H1 (cell line): ENCODE results near the gene DISP3. TPM values are rescaled to one million over a fixed set of nuclear protein-coding genes. Genes with fewer than 3 reads are reported as not detected.

Experiments
- CTCF ChIA-PET: fragments of 300-600 bp; sonication (Branson Sonifier 250); formaldehyde crosslinking; loops from one replicate; lab custom pipeline; 2021; ENCODE audit not compliant: partially characterized antibody; lab: Charles Lee
- POLR2A ChIA-PET: fragments of 300-600 bp; sonication (Branson Sonifier 250); formaldehyde crosslinking; loops from one replicate; lab custom pipeline; 2021; ENCODE audit warnings: inconsistent platforms; ENCODE audit not compliant: partially characterized antibody; lab: Charles Lee
- DNase-seq, 2 experiments: peaks; one replicate each; pipeline versions ENCODE4 v3.0.0 to v3.0.0-alpha.2; 2010 to 2022; ENCODE audit warnings: low spot score in 2 of 2, low read depth in 1 of 2, mixed read lengths in 1 of 2
- FAIRE-seq: peaks from 2 replicates; lab custom pipeline; 2011; peaks lifted over from hg19 to GRCh38; lab: Jason Lieb, UNC
- H2AFZ ChIP-seq: 2 replicates; pipeline ENCODE4 v1.8.1; 2012; ENCODE audit warnings: low read length, inconsistent platforms
- H2AK5ac ChIP-seq: 2 replicates; pipeline ENCODE4 v1.6.1; 2013; ENCODE audit warnings: low read depth, low read length
- H2BK120ac ChIP-seq: replicated peaks from 2 replicates; pipeline ENCODE3; 2013; ENCODE audit warnings: low read depth, low read length, inconsistent platforms
- H2BK12ac ChIP-seq: 2 replicates; pipeline ENCODE4 v1.6.1; 2013; ENCODE audit warnings: low read depth, low read length
- H2BK15ac ChIP-seq: 2 replicates; pipeline ENCODE4 v1.6.1; 2013; ENCODE audit warnings: low read length
- H2BK20ac ChIP-seq: 2 replicates; pipeline ENCODE4 v1.6.1; 2013; ENCODE audit warnings: low read length
- H2BK5ac ChIP-seq: 2 replicates; pipeline ENCODE4 v1.6.1; 2013; ENCODE audit warnings: low read depth, low read length
- H3K14ac ChIP-seq: 2 replicates; pipeline ENCODE4 v1.6.1; 2013; ENCODE audit warnings: inconsistent platforms; ENCODE audit not compliant: insufficient read length
- H3K18ac ChIP-seq: 2 replicates; pipeline ENCODE4 v1.6.1; 2013; ENCODE audit warnings: low read length; ENCODE audit errors: extremely low read depth
- H3K23ac ChIP-seq: 2 replicates; pipeline ENCODE4 v1.6.1; 2013; ENCODE audit warnings: inconsistent platforms; ENCODE audit not compliant: insufficient read length
- H3K23me2 ChIP-seq: 2 replicates; pipeline ENCODE4 v1.6.1; 2013; ENCODE audit warnings: low read depth, low read length
- H3K27ac ChIP-seq: 2 replicates; pipeline ENCODE4 v1.6.1; 2011; ENCODE audit warnings: low read depth, low read length, inconsistent platforms
- H3K27me3 ChIP-seq, 4 experiments: replicated peaks in 1 of 4; 1 replicate in 1 of 4; 2 replicates in 3 of 4; pipeline versions ENCODE4 v1.6.1 to v1.8.1; 2011 to 2013; ENCODE audit warnings: low read length in 3 of 4, mild to moderate bottlenecking in 3 of 4, inconsistent platforms in 2 of 4, mixed read lengths in 2 of 4, moderate library complexity in 1 of 4; ENCODE audit not compliant: control insufficient read depth in 3 of 4, insufficient read depth in 3 of 4; ENCODE audit errors: extremely low read depth in 1 of 4
- H3K36me3 ChIP-seq, 4 experiments: 2 replicates each; pipeline versions ENCODE4 v1.6.1 to v1.8.1; 2011 to 2013; ENCODE audit warnings: mild to moderate bottlenecking in 4 of 4, low read length in 3 of 4, moderate library complexity in 2 of 4, control low read depth in 1 of 4, inconsistent platforms in 1 of 4; ENCODE audit not compliant: insufficient read depth in 4 of 4, control insufficient read depth in 2 of 4
- H3K4ac ChIP-seq: replicated peaks from 2 replicates; pipeline ENCODE3; 2013; ENCODE audit warnings: low read length, low read depth, mixed read lengths, inconsistent platforms; ENCODE audit not compliant: insufficient read length
- H3K4me1 ChIP-seq, 4 experiments: replicated peaks in 1 of 4; 1 replicate in 1 of 4; 2 replicates in 3 of 4; pipeline versions ENCODE4 v1.6.1 to v1.8.1; 2011 to 2013; ENCODE audit warnings: low read length in 3 of 4, inconsistent platforms in 2 of 4, mixed read lengths in 1 of 4; ENCODE audit not compliant: insufficient read depth in 4 of 4, control insufficient read depth in 3 of 4
- H3K4me2 ChIP-seq, 2 experiments: 2 replicates each; pipeline versions ENCODE4 v1.6.1 to v1.8.1; 2011 to 2013; ENCODE audit warnings: low read depth in 2 of 2, low read length in 2 of 2, control low read depth in 1 of 2, inconsistent platforms in 1 of 2, mild to moderate bottlenecking in 1 of 2; ENCODE audit not compliant: insufficient read depth in 1 of 2
- H3K4me3 ChIP-seq, 4 experiments: fragments of 200-600, 300-600 bp in 1 of 4; sonication (generic), shearing (Covaris generic), sonication (Bioruptor Twin) in 1 of 4; 2 replicates each; pipeline versions ENCODE4 v1.5.1 to v1.8.1; 2011 to 2016; ENCODE audit warnings: low read length in 4 of 4, low read depth in 3 of 4, control low read depth in 2 of 4, inconsistent platforms in 2 of 4, mild to moderate bottlenecking in 2 of 4, mixed read lengths in 1 of 4, moderate library complexity in 1 of 4; ENCODE audit not compliant: insufficient read depth in 2 of 4; ENCODE audit errors: extremely low read depth in 1 of 4
- H3K56ac ChIP-seq: replicated peaks from 2 replicates; pipeline ENCODE3; 2013; ENCODE audit warnings: low read depth, mild to moderate bottlenecking, mixed read lengths, low read length, inconsistent platforms; ENCODE audit not compliant: insufficient read length
- H3K79me1 ChIP-seq: 2 replicates; pipeline ENCODE4 v1.6.1; 2013; ENCODE audit warnings: low read depth, low read length, control low read depth
- H3K79me2 ChIP-seq, 2 experiments: 2 replicates each; pipeline versions ENCODE4 v1.6.1 to v1.8.1; 2012 to 2013; ENCODE audit warnings: low read length in 2 of 2, mild to moderate bottlenecking in 2 of 2, inconsistent platforms in 1 of 2; ENCODE audit not compliant: insufficient read depth in 2 of 2, control insufficient read depth in 1 of 2
- H3K9ac ChIP-seq, 4 experiments: replicated peaks in 1 of 4; 1 replicate in 1 of 4; 2 replicates in 3 of 4; pipeline versions ENCODE4 v1.6.1 to v1.8.1; 2011 to 2013; ENCODE audit warnings: low read depth in 3 of 4, low read length in 3 of 4, control low read depth in 2 of 4, mild to moderate bottlenecking in 2 of 4, moderate library complexity in 2 of 4, inconsistent platforms in 1 of 4; ENCODE audit errors: extremely low read depth in 1 of 4
- H3K9me3 ChIP-seq, 2 experiments: 2 replicates each; pipeline versions ENCODE4 v1.6.1 to v1.8.1; 2012 to 2013; ENCODE audit warnings: mild to moderate bottlenecking in 2 of 2, moderate library complexity in 2 of 2, control low read depth in 1 of 2, inconsistent platforms in 1 of 2, low read depth in 1 of 2, low read length in 1 of 2, mixed read lengths in 1 of 2; ENCODE audit not compliant: insufficient read depth in 2 of 2
- H4K20me1 ChIP-seq, 2 experiments: replicated peaks in 1 of 2; 2 replicates each; pipeline versions ENCODE3 to v1.8.1; 2011 to 2013; ENCODE audit warnings: inconsistent platforms in 2 of 2, low read length in 2 of 2, mild to moderate bottlenecking in 1 of 2; ENCODE audit not compliant: insufficient read depth in 2 of 2, control insufficient read depth in 1 of 2
- H4K5ac ChIP-seq: 2 replicates; pipeline ENCODE4 v1.6.1; 2013; ENCODE audit warnings: low read length, low read depth, mixed read lengths, inconsistent platforms; ENCODE audit not compliant: insufficient read length
- H4K8ac ChIP-seq: 2 replicates; pipeline ENCODE4 v1.8.0; 2013; ENCODE audit warnings: mild to moderate bottlenecking, moderate library complexity, low read length, inconsistent platforms; ENCODE audit not compliant: insufficient read depth; ENCODE audit errors: extremely low read depth
- H4K91ac ChIP-seq: replicated peaks from 2 replicates; pipeline ENCODE3; 2013; ENCODE audit warnings: low read length, mixed read lengths, inconsistent platforms; ENCODE audit not compliant: insufficient read length
- CEBPB ChIP-seq: IDR thresholded peaks from 2 replicates; pipeline ENCODE4 v1.6.1; 2012; ENCODE audit warnings: low read depth, low read length
- HDAC2 ChIP-seq, 2 experiments: fragments of 300-600 bp in 1 of 2; sonication (generic) in 1 of 2; IDR thresholded peaks; 2 replicates each; pipeline ENCODE4 v1.6.1; 2011 to 2012; ENCODE audit warnings: low read depth in 2 of 2, low read length in 2 of 2, mild to moderate bottlenecking in 2 of 2, moderate library complexity in 2 of 2, borderline replicate concordance in 1 of 2, inconsistent platforms in 1 of 2
- KDM1A ChIP-seq: fragments of 200-600, 300-600 bp; sonication (generic); IDR thresholded peaks from 2 replicates; pipeline ENCODE4 v1.7.1; 2016; ENCODE audit warnings: mild to moderate bottlenecking, low read length, borderline replicate concordance
- SIRT6 ChIP-seq: IDR thresholded peaks from one replicate; pipeline ENCODE4 v1.7.1; 2012; ENCODE audit warnings: low read length, inconsistent platforms
- SP1 ChIP-seq: IDR thresholded peaks from 2 replicates; pipeline ENCODE4 v1.6.1; 2011; ENCODE audit warnings: low read depth, low read length
- SUZ12 ChIP-seq: fragments of 200-600 bp; sonication (generic); IDR thresholded peaks from 2 replicates; pipeline ENCODE4 v1.6.1; 2012; ENCODE audit warnings: mild to moderate bottlenecking, inconsistent platforms, low read length, moderate library complexity, mixed read lengths
- TCF12 ChIP-seq: IDR thresholded peaks from 2 replicates; pipeline ENCODE4 v1.6.1; 2011; ENCODE audit warnings: low read depth, mild to moderate bottlenecking, low read length
- WGBS, 2 experiments: shearing (Covaris generic) in 1 of 2; methylation state at CpG; one replicate each; pipeline versions ENCODE4 v1.1.6 to v1.1.7; 2013 to 2015; ENCODE audit warnings: low lambda C conversion rate in 2 of 2, mixed read lengths in 2 of 2, inconsistent platforms in 1 of 2, low coverage in 1 of 2, missing lambda C conversion rate in 1 of 2; ENCODE audit not compliant: insufficient replicate concordance in 2 of 2, insufficient coverage in 1 of 2, insufficient read length in 1 of 2; ENCODE audit errors: extremely low coverage in 1 of 2, missing lambda C conversion rate in 1 of 2; 5-methylcytosine and 5-hydroxymethylcytosine counted together
- polyA plus RNA-seq, 7 experiments: library from polyadenylated mRNA; depleted of rRNA in 3 of 7; stranded (reverse) in 5 of 7; unstranded in 2 of 7; fragments of >200 nt in 5 of 7; fragments of 200-250 nt in 2 of 7; gene quantifications; 1 replicate in 5 of 7; 2 replicates in 1 of 7; 4 replicates in 1 of 7; pipeline versions ENCODE4 v1.2.1 to v1.2.3, GENCODE V29; 2011 to 2013; ENCODE audit warnings: missing spikeins in 2 of 7, mixed read lengths in 2 of 7
- total RNA-seq: library from RNA; stranded (reverse); fragmentation: NEBNext Ultra II Directional; extraction: Animal tissue kit (Norgen Biotek cat#: 25700); gene quantifications from 2 replicates; pipeline ENCODE4 v1.2.1, GENCODE V29; 2021
- TF ChIP-seq, protein P1 (sequence below): IDR thresholded peaks from 2 replicates; pipeline ENCODE4 v1.6.1; 2012; ENCODE audit warnings: inconsistent platforms

DISP3 gene
- total and polyA plus RNA-seq, 2 of the 8 experiments (the other 6 are each of a cell fraction or from before 2014, with no cell fraction given): 3.4 to 4.6 TPM

DNA sequence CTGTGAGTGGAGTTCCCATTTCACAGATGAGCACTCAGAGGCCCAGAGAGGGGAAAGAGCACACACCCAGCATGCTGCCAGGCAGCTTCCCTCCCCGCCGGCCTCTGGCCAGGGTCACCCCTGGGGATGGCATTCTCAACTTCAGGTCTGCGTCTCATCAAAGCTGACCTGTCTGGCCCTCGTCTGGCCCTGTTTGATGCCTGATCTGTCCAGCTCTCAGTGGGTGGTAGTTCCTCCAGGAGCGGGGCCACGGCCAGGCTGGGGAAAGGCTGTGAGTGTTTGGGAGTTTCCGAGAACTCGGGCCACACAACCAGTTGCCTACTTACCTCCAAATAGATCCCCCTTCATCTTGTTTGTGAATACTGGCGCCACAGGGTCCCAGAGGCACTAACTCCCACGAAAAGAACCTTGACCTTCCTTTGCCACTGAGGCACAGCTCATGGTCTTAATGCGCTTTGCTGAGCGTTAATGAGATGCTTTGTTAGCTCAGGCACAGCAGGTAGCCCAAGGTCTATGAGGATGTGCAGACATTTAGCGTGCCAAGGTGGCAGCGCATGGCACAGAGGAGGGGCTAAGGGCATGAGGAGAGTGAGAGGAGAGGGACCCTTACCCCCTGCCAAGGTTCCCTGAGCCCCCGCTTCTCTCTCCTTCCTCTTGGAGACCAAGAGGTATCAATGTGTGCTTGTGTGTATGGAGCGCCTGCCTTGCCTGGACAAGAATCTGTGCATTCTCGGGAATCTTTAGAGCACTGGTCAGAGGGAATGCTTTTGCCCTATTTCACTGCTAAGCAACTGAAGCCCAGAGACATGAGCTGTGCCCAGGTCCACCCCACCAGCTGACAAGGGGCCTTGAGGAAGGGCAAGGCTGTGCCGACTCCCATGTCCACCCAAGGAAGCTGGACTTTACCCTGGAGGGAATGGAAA is 61.2 kb downstream of the DISP3 start:
- CTCF ChIA-PET: interaction anchor here (1.2 to 1.6 kb wide), 4 partner anchors 24 to 104 kb away, joined by 3 to 5 read pairs (median 4); partner anchors contain the start of gene DISP3
- H3K23me2 ChIP-seq: no peaks in the 10 kb centered on the region
- FAIRE-seq (no peak), DNase-seq (no peak)
- H4K20me1 ChIP-seq: no peaks in the 10 kb centered on the region
- H3K9me3 ChIP-seq: no peaks in the 10 kb centered on the region
- H4K8ac ChIP-seq: no peak overlapping the region
- no peak overlapping the region for H3K4ac ChIP-seq
- no peaks in the 10 kb centered on the region for H3K79me2 ChIP-seq
- peaks cover 0 to 3% (median 0%) of the 10 kb centered on the region in 4 experiments; a peak in 4 of 7 replicates for H3K4me1 ChIP-seq
- no peaks in the 10 kb centered on the region for H3K36me3 ChIP-seq
- H3K18ac ChIP-seq: no peak overlapping the region
- no peaks in the 10 kb centered on the region for H3K79me1 ChIP-seq
- H3K14ac ChIP-seq: no peak overlapping the region
- POLR2A ChIA-PET: interaction anchor here (1.0 to 1.5 kb wide), 2 partner anchors 9 to 10 kb away, joined by 3 read pairs; no protein-coding TSS in a partner anchor
- no peak overlapping the region for H2BK15ac ChIP-seq
- no peak overlapping the region for H2AK5ac ChIP-seq
- no peaks in the 10 kb centered on the region; a peak in 1 of 7 replicates for H3K27me3 ChIP-seq
- TF ChIP-seq SIRT6 (no peak), HDAC2 (IDR thresholded peaks at IDR 0.05; ENCODE audit: borderline replicate concordance in 1 of 2, low read depth in 2 of 2, low read length in 2 of 2) (no peak), TCF12 (no peak), SUZ12 (no peak), CEBPB (no peak), SP1 (no peak), KDM1A (peak; percentile 40; the same call in 1 of the 2 replicates)
- TF ChIP-seq, protein P1, sequence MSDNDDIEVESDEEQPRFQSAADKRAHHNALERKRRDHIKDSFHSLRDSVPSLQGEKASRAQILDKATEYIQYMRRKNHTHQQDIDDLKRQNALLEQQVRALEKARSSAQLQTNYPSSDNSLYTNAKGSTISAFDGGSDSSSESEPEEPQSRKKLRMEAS: no peak
- H2AFZ ChIP-seq: no peak overlapping the region
- H3K56ac ChIP-seq: no peak overlapping the region
- no peak overlapping the region for H2BK120ac ChIP-seq
- no peak overlapping the region for H3K9ac ChIP-seq
- H2BK5ac ChIP-seq: no peak overlapping the region
- no peak overlapping the region for H3K4me2 ChIP-seq
- H2BK12ac ChIP-seq: no peak overlapping the region
- H4K5ac ChIP-seq: no peak overlapping the region
- H4K91ac ChIP-seq: no peak overlapping the region
- H3K23ac ChIP-seq: no peak overlapping the region
- no peak overlapping the region; the same call in 1 of the 2 replicates for H3K27ac ChIP-seq
- WGBS, 2 experiments: 88% methylated on average over 16 of the region's 18 CpGs; no CpG with 5 or more reads in 1 of the 2 experiments
- no peak overlapping the region for H3K4me3 ChIP-seq
- H2BK20ac ChIP-seq: no peak overlapping the region
